T-helper 17 cell (primary cell): ENCODE measurements around the gene ATP10B. TPM values are rescaled to one million over a fixed set of nuclear protein-coding genes. Genes with fewer than 3 reads are reported as not detected.

Experiments used
- ATAC-seq: fragments of 150-1000 bp; cut with Tn5 transposase; 2 replicates; pipeline ENCODE4 v1.10.0; 2021; ENCODE audit warnings: mild to moderate bottlenecking, moderate library complexity
- DNase-seq, 3 donors: peaks; one replicate each; pipeline versions ENCODE4 v3.0.0 to v3.0.0-alpha.2; 2020 to 2021
- H3K9me3 ChIP-seq: one replicate; pipeline ENCODE4 v1.7.0; 2013; ENCODE audit warnings: low read length, mild to moderate bottlenecking; ENCODE audit not compliant: control insufficient read depth, poor library complexity, severe bottlenecking
- H3K27ac Mint-ChIP-seq: one replicate; pipeline ENCODE4 v1.8.0; 2022; ENCODE audit warnings: mild to moderate bottlenecking, moderate library complexity, mixed read lengths
- H3K27me3 Mint-ChIP-seq: one replicate; pipeline ENCODE4 v1.8.0; 2022; ENCODE audit warnings: mixed read lengths
- H3K36me3 Mint-ChIP-seq: one replicate; pipeline ENCODE4 v1.8.0; 2022; ENCODE audit warnings: low read depth, mixed read lengths
- H3K4me1 Mint-ChIP-seq: one replicate; pipeline ENCODE4 v1.8.0; 2022; ENCODE audit warnings: mild to moderate bottlenecking, mixed read lengths
- H3K4me3 Mint-ChIP-seq: one replicate; pipeline ENCODE4 v1.8.0; 2022; ENCODE audit warnings: mild to moderate bottlenecking, moderate library complexity, mixed read lengths
- total RNA-seq, 4 donors: library from RNA in 2 of 4; stranded (reverse) in 2 of 4; gene quantifications; one replicate each; pipeline ENCODE4 v1.2.3 and lab custom pipeline; 2022 to 2026

The ATP10B gene
- total RNA-seq, 2 donors from 2014 or later = not detected

GRCh38 chr5:160770718-160771117, 81.3 kb downstream of the ATP10B start:
- DNase-seq (no peak), ATAC-seq (no peak)
- Mint-ChIP-seq H3K4me1 (no peaks in the 10 kb centered on the region), H3K27ac (no peak overlapping the region), H3K36me3 (no peaks in the 10 kb centered on the region), H3K4me3 (no peak overlapping the region), H3K27me3 (peaks cover 6% of the 10 kb centered on the region)
- no peaks in the 10 kb centered on the region for H3K9me3 ChIP-seq

- H3K4me1 Mint-ChIP-seq = no peaks in the 10 kb centered on the region
- DNase-seq (no peak), ATAC-seq (no peak)
- H3K27ac Mint-ChIP-seq = no peak overlapping the region
- H3K4me3 Mint-ChIP-seq = no peak overlapping the region
- H3K9me3 ChIP-seq = no peaks in the 10 kb centered on the region
- peaks cover 6% of the 10 kb centered on the region for H3K27me3 Mint-ChIP-seq
- no peaks in the 10 kb centered on the region for H3K36me3 Mint-ChIP-seq
Measured at GRCh38 chr5:160769301-160769700, 82.7 kb downstream of the ATP10B start.

GRCh38 chr5:160767062-160767461, 84.9 kb downstream of the ATP10B start:
- DNase-seq (no peak), ATAC-seq (no peak)
- Mint-ChIP-seq H3K27ac (no peak overlapping the region), H3K36me3 (no peaks in the 10 kb centered on the region), H3K4me1 (no peaks in the 10 kb centered on the region), H3K27me3 (no peaks in the 10 kb centered on the region), H3K4me3 (no peak overlapping the region)
- H3K9me3 ChIP-seq = no peaks in the 10 kb centered on the region

- no peak overlapping the region for H3K27ac Mint-ChIP-seq
- peaks cover 5% of the 10 kb centered on the region for H3K27me3 Mint-ChIP-seq
- ATAC-seq = no peak
- H3K36me3 Mint-ChIP-seq = no peaks in the 10 kb centered on the region
- no peak for DNase-seq
- H3K9me3 ChIP-seq = no peaks in the 10 kb centered on the region
- no peak overlapping the region for H3K4me3 Mint-ChIP-seq
- H3K4me1 Mint-ChIP-seq = no peaks in the 10 kb centered on the region
Measured at GRCh38 chr5:160760008-160760407, 92.0 kb downstream of the ATP10B start.

- no peak overlapping the region for H3K27ac Mint-ChIP-seq
- no peak for DNase-seq
- no peaks in the 10 kb centered on the region for H3K9me3 ChIP-seq
- H3K27me3 Mint-ChIP-seq = peaks cover 24% of the 10 kb centered on the region
- H3K4me1 Mint-ChIP-seq = no peaks in the 10 kb centered on the region
- H3K4me3 Mint-ChIP-seq = no peak overlapping the region
- no peaks in the 10 kb centered on the region for H3K36me3 Mint-ChIP-seq
- ATAC-seq = no peak
Measured at GRCh38 chr5:160757194-160757593, 94.8 kb downstream of the ATP10B start.

GRCh38 chr5:160750938-160751657, 100.9 kb downstream of the ATP10B start:
- DNase-seq = no peak
- no peaks in the 10 kb centered on the region for H3K9me3 ChIP-seq
- Mint-ChIP-seq H3K4me1 (no peaks in the 10 kb centered on the region), H3K4me3 (no peak overlapping the region), H3K27me3 (peaks cover 46% of the 10 kb centered on the region), H3K27ac (no peak overlapping the region), H3K36me3 (no peaks in the 10 kb centered on the region)
- no peak for ATAC-seq

GRCh38 chr5:160749682-160750081, 102.3 kb downstream of the ATP10B start:
- no peaks in the 10 kb centered on the region for H3K9me3 ChIP-seq
- H3K4me3 Mint-ChIP-seq = no peak overlapping the region
- H3K4me1 Mint-ChIP-seq = no peaks in the 10 kb centered on the region
- no peak for DNase-seq
- H3K27ac Mint-ChIP-seq = no peak overlapping the region
- H3K36me3 Mint-ChIP-seq = no peaks in the 10 kb centered on the region
- no peak for ATAC-seq
- H3K27me3 Mint-ChIP-seq = peaks cover 46% of the 10 kb centered on the region

GRCh38 chr5:160749026-160749425, 103.0 kb downstream of the ATP10B start:
- no peaks in the 10 kb centered on the region for H3K4me1 Mint-ChIP-seq
- H3K36me3 Mint-ChIP-seq = no peaks in the 10 kb centered on the region
- no peaks in the 10 kb centered on the region for H3K9me3 ChIP-seq
- ATAC-seq (no peak), DNase-seq (no peak)
- no peak overlapping the region for H3K27ac Mint-ChIP-seq
- no peak overlapping the region for H3K4me3 Mint-ChIP-seq
- H3K27me3 Mint-ChIP-seq = peaks cover 42% of the 10 kb centered on the region

- H3K36me3 Mint-ChIP-seq = no peaks in the 10 kb centered on the region
- no peak overlapping the region for H3K4me3 Mint-ChIP-seq
- H3K27ac Mint-ChIP-seq = no peak overlapping the region
- H3K9me3 ChIP-seq = no peaks in the 10 kb centered on the region
- DNase-seq = no peak
- no peak for ATAC-seq
- peaks cover 35% of the 10 kb centered on the region for H3K27me3 Mint-ChIP-seq
- H3K4me1 Mint-ChIP-seq = no peaks in the 10 kb centered on the region
Measured at GRCh38 chr5:160747987-160748386, 104.0 kb downstream of the ATP10B start.

- H3K4me3 Mint-ChIP-seq = no peak overlapping the region
- ATAC-seq (no peak), DNase-seq (no peak)
- H3K4me1 Mint-ChIP-seq = no peaks in the 10 kb centered on the region
- H3K27ac Mint-ChIP-seq = no peak overlapping the region
- H3K9me3 ChIP-seq = no peaks in the 10 kb centered on the region
- no peaks in the 10 kb centered on the region for H3K36me3 Mint-ChIP-seq
- peaks cover 31% of the 10 kb centered on the region for H3K27me3 Mint-ChIP-seq
Measured at GRCh38 chr5:160747559-160747958, 104.5 kb downstream of the ATP10B start.

- Mint-ChIP-seq H3K27ac (no peak overlapping the region), H3K36me3 (no peaks in the 10 kb centered on the region), H3K27me3 (peaks cover 19% of the 10 kb centered on the region), H3K4me1 (no peaks in the 10 kb centered on the region), H3K4me3 (no peak overlapping the region)
- no peak for ATAC-seq
- no peaks in the 10 kb centered on the region for H3K9me3 ChIP-seq
- no peak for DNase-seq
Measured at GRCh38 chr5:160744268-160745101, 107.5 kb downstream of the ATP10B start.

- DNase-seq (no peak), ATAC-seq (no peak)
- Mint-ChIP-seq H3K36me3 (no peaks in the 10 kb centered on the region), H3K4me3 (no peak overlapping the region), H3K4me1 (no peaks in the 10 kb centered on the region), H3K27ac (no peak overlapping the region), H3K27me3 (peaks cover 17% of the 10 kb centered on the region)
- H3K9me3 ChIP-seq = no peaks in the 10 kb centered on the region
Measured at GRCh38 chr5:160743027-160743426, 109.0 kb downstream of the ATP10B start.

GRCh38 chr5:160742446-160742845, 109.6 kb downstream of the ATP10B start:
- Mint-ChIP-seq H3K4me3 (no peak overlapping the region), H3K36me3 (no peaks in the 10 kb centered on the region), H3K4me1 (no peaks in the 10 kb centered on the region), H3K27me3 (peaks cover 12% of the 10 kb centered on the region), H3K27ac (no peak overlapping the region)
- H3K9me3 ChIP-seq = no peaks in the 10 kb centered on the region
- DNase-seq (no peak), ATAC-seq (no peak)
